SKM-1 (cell line): Measurements from ENCODE around the gene KCNS3.
"Not testable (repeated sequence)": the region's sequence is repeated elsewhere in the genome, so short reads cannot be mapped to it uniquely, and the experiment has no call there.

Experiments used
- DNase-seq: peaks from one replicate; lab custom pipeline; 2025; ENCODE audit not compliant: unreplicated experiment; lab: John Stamatoyannopoulos, UW

KCNS3 gene

DNA sequence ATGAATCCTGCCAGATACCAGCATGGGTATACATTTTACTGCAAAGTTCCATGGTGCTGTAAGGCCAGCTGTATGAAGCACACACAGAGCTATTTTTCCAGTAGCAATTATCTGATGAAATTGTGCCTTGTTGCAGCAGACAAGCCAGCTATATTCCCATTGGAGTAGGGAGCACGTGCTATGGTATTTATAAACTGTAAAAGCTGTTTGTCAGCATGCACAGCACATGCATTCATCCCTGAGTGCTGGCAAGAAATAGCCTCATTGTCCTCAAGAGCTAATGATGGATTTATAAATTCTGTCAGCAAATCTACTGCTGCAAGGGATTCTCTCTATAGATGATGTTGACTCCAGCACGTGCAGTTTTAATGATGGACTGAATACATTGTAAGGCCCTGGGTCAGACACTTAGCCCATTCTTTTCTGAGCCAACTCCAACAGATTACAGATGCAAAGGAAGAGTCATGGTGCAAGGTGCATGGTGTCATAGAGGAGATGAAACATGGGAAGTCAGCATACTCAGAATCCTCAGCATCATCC, 61.7 kb downstream of the KCNS3 start:
- DNase-seq: no peak

DNA sequence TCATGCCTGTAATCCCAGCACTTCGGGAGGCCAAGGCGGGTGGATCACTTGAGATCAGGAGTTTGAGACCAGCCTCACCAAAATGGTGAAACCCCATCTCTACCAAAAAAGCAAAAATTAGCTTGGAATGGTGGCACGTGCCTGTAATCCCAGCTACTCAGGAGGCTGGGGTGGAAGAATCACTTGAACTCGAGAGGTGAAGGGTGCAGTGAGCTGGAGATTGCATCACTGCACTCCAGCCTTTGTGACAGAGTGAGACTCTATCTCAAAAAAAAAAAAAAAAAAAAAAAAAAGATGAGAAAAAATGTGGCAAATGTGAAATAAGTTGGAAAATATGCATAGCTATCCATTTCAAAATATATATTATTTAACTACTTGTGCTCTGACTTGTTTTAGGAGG, 65.0 kb downstream of the KCNS3 start:
- no peak for DNase-seq

DNA sequence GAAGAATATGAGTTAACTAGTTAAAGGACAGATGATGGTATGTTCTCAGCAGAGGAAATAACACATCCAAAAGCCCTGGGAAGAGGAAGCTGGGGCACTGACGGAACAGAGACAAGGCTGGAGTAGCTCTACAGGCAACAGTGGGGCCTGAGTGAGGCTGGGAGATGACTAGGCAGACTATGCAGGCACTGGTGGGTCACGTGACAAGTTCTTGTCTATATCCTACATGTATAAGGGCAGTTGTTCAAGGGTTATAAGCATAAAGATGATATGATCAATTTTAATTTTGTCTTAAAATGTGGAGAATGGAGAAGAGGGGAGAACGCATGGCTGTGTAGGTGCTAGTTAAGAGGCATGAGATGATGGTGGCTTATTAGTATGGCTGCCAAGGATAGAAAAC, 68.6 kb downstream of the KCNS3 start:
- no peak for DNase-seq

DNA sequence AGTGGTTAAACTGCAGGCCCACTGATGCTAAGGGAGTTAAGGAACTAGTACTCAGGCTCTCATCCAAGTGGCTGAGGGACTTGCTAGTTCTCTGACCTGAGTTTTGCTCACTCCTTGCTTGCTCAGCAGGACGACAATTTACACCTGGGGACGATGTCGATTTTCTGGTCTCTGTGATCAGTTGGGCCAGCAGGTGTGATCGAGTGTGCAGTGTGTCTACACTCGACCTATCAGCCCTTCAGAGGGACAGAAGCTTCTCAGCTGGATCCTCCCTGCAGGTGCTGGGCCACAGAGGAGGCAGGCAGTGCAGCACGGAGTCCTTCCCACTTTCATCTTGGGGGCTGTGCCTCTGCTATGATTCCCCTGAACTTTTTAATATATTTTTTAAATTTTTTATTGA, 71.5 kb downstream of the KCNS3 start:
- no peak for DNase-seq

DNA sequence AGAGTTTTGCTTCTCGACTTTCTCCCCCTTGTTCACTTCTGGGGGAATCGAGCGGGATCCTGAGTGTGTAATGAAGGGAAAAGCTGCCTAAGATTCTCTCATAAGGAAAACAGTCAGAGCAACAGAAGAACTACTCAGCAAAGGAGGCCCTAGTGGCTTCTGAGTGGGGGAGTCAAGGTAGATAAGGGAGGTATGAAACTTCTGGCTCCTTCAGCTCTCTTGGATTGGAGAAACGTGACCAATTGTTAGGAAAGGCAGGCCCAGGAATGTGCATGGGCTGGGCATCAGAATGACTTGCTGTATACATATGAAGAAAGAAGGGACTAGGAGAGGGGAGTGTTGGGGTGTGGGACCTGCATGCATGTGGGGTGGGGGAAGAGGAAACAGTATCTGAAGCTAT, 73.1 kb downstream of the KCNS3 start:
- no peak for DNase-seq

DNA sequence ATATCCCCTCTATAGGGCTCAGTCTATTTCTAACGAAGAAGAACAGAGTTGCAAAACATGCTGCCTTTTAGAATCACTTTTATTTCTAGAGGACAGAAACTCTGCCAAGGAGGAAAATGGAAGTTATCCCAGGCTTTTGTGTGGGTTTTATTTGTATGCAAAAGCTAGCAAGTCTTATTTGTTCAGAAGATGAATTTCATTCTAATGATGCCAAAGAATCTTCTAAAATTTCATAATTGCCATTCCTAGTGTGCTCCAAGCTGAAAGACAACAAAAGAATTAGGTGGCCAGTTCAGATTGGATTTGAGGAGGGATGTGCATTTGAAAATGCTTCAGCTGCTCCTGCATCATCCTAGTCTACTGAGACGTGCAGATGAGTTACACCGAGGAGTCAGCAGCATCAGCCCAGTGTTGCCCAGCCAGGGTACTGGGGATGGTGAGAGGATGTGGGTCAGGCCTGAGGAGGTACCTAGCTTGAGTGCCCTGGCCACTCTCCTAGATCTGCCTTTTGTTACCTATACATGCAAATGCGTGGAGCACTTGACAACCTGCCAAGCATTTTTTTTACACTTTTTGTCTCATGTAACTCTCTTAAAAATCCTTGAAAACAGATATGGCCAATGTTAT, 80.1 kb downstream of the KCNS3 start:
- no peak for DNase-seq

DNA sequence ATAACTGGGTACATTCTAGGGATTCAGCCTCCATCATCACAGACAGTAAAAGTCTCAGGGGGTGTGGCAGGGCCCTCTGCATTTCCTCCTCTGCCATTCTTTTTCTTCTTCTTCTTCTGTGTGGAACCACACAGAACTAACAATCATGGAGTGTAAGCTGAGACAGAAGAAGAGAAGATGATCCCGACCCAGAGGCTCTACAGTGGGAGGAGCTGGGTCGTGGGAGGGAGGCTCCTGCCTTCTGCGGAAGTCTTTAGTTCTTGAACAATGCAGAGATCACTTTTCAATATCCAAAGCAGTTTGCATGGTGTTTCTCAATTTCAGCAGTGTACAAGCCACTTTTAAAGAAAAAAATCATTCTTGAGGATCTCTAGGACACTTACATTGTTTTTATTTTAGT, 80.9 kb downstream of the KCNS3 start:
- DNase-seq: no peak

DNA sequence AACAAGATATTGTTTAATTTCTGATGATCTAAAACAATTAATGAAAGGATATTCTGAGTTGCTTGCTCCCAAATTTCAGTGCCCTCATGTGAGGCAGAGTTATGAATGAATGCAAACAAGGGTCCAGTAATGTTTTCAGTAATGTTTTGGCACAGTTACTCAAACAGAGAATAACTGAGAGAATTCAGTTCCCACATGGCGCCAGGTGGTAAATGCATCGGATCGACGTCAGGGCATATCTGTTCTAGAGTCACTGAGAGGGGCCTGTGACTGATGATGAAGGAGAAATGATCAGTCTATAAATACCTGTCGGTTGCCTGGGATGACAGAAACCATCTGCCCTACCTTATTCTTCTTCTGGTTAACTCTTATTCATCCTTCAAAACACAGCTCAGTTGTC, 81.4 kb downstream of the KCNS3 start:
- no peak for DNase-seq

DNA sequence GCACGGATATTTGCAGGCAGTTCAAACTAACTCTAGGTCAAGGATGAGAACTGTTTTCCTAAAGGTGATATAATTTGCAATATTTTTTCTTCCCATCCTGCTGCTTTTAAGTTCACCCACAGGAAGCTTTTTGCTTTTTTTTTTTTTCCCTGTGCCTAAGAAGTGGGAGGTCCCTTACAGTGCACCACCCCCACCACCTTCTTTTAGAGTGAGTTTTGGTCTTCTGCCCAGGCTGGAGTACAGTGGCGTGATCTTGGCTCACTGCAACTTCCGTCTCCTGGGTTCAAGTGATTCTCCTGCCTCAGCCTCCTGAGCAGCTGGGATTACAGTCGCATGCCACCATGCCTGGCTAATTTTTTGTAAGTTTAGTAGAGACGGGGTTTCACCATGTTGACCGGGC, 82.5 kb downstream of the KCNS3 start:
- no peak for DNase-seq

DNA sequence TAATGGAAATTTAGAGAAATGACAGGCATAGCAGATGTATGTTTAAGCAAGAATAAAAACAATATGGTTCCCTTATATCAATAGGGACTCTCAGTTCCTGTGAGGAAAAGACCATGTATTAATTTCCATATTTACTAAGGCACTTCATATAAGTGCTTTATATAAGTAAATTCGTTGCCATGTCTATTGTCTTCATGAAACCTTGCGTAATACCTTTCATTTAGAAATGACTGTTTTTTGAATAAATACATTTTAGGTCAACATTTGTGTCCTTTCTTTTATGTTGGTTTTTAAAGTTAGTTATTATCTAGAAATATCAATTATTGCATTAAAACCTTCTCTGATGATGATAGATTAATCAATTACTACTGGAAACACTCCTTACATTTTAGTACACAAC, 83.3 kb downstream of the KCNS3 start:
- DNase-seq: no peak

DNA sequence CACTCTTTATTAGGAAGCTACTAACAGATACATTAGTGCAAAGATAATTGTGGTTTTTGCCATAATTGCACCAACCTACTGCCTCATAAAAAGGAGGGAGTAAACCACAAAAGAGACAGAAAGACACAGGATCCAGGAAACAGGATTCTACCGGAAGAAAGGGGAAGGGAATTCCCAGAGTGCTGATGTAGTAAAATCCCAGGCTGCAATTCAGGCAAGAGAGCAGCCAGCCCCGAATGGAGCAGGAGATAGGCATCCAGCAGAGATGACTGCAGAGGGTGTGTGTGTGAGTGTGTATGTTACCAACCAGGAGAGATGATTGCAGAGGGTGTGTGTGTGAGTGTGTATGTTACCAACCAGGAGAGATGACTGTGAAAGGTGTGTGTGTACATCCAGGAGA, 84.4 kb downstream of the KCNS3 start:
- DNase-seq: no peak

DNA sequence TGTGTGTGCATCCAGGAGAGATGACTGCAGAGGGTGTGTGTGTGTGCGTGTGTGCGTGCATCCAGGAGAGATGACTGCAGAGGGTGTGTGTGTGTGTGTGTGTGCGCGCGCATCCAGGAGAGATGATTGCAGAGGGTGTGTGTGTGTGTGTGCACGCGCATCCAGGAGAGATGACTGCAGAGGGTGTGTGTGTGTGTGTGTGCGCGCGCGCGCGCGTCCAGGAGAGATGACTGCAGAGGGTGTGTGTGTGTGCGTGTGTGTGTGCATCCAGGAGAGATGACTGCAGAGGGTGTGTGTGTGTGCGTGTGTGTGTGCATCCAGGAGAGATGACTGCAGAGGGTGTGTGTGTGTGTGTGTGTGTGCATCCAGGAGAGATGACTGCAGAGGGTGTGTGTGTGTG, 85.1 kb downstream of the KCNS3 start:
- not testable (repeated sequence) for DNase-seq

DNA sequence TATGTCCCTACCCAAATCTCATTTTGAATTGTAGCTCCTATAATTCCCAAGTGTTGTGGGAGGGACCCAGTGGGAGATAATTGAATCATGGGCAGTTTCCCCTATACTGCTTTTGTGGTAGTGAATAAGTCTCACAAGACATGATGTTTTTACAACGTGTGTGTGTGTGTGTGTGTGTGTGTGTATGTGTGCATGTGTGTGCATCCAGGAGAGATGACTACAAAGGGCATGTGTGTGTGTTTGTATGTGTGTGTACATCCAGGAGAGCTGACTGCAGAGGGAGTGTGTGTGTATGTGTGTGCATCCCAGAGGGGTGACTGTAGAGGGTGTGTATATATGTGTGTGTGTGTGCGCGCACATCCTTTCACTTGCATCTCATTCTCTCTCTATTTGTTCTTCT, 86.7 kb downstream of the KCNS3 start:
- no peak for DNase-seq

DNA sequence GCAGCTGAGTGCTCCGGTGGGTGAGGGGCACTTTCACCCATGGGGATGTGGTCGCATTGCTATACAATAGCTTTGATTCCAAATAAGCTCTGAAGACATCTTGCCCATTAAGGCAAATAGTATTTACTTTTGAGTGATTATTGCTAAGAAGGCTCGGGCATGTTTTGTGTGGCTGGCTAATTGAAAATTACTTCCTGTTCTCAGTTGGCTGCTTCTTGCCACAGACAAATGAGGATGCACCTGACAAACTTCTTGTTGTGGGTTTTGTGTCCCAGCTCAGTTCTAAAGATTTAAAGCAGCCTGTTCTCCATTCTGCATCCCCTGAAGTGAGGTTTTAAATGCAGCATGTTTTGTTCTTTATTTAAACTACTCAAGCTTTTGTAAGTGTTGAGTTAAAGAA, 88.3 kb downstream of the KCNS3 start:
- DNase-seq: no peak

DNA sequence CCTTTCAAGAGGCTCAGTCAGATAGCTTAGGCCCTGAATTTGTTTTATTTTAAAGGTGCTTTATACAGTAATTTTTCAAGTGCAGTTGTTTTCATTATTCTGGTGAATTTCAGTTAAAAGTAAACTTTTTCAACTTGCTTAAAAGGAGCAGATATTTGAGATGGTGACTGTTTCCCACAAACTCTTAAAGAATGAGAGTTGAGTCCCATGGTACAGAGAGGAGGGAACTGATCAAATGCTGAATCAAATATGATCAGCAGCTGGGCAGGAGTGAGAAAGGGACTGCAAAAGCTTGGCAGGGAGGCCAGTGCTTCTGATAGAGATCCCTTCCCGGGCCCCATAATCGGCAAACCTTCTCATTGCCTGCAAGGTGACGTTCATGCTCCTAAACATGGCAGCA, 91.2 kb downstream of the KCNS3 start:
- DNase-seq: no peak

DNA sequence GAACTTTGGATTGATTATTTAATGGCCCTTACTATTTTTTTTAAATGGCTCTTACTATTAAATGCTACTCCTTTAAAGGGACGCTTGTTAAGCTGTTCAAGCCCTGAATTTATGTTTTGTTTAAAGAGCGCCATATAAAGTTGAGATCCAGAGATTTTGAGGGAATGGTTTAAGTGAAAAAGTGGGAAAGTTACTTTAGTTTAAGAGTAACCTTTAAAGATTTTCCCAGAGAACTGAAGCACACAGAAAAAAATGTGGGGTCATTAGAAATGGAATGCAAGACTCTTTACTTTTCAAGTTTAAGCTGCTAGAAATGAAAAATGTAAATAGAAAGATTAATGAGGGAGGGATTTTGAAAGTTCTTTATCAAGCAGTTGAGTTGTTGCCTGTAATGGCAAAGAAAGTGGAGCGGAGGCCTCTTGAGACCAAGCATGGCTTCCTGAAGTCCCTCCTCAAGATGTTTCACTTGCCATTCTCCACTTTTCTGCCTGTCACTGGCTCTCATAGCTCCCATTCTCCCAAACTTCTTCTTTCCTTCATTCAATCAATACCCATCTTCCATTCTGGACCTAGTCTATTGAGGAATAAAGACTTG, 93.2 kb downstream of the KCNS3 start:
- no peak for DNase-seq

DNA sequence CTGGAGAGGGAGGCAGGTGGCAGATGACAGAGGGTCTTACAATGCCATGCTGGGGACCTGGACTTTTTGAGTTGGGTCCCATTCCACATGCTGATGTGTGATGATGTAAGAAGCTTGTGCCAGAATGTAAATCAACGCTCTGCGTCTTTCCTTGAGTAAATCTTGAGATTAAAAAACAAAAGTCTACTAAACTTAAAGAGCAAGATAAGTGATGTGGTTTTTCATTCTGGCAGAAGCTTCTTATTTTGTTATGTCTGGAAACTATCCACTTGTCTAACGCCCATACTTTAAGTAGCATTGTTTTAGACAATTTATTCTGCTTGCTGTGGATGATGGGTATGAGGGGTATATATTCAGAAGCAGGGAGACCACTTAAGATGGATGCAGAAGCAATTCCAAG, 94.5 kb downstream of the KCNS3 start:
- DNase-seq: no peak

DNA sequence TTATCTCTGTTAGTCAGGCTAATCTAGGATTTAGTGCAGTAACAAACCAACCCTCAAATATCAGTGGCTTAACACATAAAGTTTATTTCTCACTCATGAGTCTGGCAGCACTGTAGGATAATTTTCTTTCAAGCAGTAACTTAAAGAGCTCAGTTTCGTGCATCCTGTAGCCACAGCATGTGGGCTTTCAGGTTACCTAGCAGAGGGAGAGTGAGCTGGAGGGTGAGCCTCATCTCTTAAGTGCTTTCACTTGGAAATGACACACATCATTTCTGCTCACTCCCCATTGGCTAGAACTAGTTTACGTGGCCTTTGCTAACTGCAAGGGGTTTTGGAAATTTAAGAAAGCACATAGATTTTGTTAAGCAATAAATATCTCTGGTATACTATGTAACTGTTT, 96.9 kb downstream of the KCNS3 start:
- no peak for DNase-seq

DNA sequence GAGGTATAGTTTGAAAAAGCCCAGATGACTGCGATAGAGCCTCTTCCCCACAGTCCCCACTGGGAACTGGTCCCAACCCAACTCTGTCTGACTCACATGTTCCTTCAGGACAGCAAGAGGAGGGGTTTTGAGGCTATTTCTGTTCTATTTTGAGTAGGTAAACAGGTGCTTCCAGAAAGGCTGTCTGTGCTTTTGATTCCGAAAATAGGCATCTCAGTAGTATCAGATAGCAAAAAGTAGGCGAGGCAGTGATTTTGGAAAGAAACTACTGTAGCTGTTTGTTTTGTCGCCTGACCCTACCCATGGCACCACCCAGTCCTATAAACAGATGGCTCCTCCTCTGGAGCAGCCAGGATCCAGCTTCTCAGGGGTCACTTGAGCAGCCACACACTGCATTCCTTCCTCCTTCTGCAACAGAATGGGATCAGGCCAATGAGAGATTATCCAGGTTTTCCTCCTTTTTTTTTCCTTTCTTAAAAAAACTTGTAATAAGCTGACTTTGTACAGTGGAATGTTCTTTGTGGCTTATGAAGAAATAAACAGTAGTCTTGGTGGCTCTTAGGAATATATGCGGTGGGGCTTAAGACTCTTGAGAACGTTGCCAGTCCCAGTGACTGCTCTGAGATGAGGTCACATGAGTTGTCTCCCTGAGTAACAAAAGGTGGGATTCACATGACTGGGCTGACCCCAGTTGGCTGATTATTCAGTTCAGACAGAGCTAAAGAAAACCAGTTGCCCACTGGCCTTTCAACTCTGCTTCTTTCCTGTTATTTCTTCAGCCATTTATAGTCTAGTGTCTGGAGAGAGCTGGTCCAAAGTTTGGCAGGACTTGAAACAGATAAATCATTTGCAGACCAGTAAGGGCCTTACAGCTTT, 98.6 kb downstream of the KCNS3 start:
- DNase-seq: no peak

DNA sequence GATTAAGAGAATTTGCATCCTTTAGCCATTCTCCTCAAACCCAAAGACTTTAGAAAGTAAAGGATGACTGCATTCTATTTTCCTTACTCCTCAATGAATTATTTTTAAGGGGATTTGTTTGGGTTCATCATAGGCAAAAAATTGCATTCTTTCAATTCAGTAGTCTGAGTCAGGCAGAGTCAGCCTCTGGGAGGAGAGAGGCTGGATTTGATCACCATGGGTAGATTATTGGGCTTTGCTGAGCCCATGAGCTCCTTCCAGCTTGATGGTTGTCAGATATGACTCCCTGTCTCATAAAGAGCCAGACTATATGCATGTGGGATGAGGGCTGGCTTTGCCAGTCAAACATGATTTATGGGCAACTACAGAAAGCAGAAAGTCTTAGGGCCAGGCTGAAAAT, 101.2 kb downstream of the KCNS3 start:
- DNase-seq: no peak

DNA sequence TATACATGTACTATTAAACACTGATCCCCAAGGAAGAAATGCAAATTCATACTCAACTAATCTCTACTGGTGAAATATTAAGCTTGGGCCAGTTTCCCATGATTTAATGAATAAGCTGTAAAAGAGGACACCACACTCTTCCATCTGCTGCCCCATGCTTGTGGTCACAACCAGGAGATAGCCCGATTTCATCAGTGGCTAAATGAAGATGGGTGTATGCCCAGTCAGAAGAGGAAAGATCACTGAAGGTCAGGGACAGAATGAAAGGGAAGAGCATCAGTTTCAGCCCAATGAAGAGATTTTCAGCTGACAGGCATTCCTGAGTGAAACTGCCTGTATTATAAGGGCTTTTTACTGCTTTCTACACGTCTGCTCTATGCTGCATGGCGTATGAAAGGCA, 103.5 kb downstream of the KCNS3 start:
- DNase-seq: no peak
